OCI-LY1 (cell line): ENCODE measurements around the gene ABHD16A.
A peak's percentile ranks its signal among the peaks of the same experiment; 100 is the strongest.

ENCODE experiments used
- H2AFZ ChIP-seq: fragments of 200-600 bp; sonication (generic), shearing (Covaris generic); 2 replicates; pipeline ENCODE4 v1.6.0; 2014; ENCODE audit warnings: antibody characterized with exemption, mild to moderate bottlenecking, low read length
- H3F3A ChIP-seq: fragments of 200-600 bp; sonication (generic), shearing (Covaris generic); 2 replicates; pipeline ENCODE4 v1.6.0; 2014; ENCODE audit warnings: mild to moderate bottlenecking, antibody characterized with exemption, low read length, moderate library complexity; ENCODE audit not compliant: insufficient read depth
- H3K27ac ChIP-seq: fragments of 200-600 bp; sonication (generic); 2 replicates; pipeline ENCODE4 v1.5.1; 2014; ENCODE audit warnings: low read length, mixed run types, mild to moderate bottlenecking, low read depth; ENCODE audit not compliant: poor library complexity, severe bottlenecking
- H3K27me3 ChIP-seq: fragments of 200-600 bp; sonication (generic); 2 replicates; pipeline ENCODE4 v1.6.0; 2014; ENCODE audit warnings: antibody characterized with exemption, mild to moderate bottlenecking, low read length, moderate library complexity; ENCODE audit not compliant: insufficient read depth
- H3K36me3 ChIP-seq: fragments of 200-600 bp; sonication (generic); 2 replicates; pipeline ENCODE4 v1.6.1; 2014; ENCODE audit warnings: mild to moderate bottlenecking, antibody characterized with exemption, low read length, moderate library complexity, mixed read lengths; ENCODE audit not compliant: insufficient read depth
- H3K4me1 ChIP-seq: fragments of 200-600 bp; sonication (generic); 2 replicates; pipeline ENCODE4 v1.5.1; 2014; ENCODE audit warnings: mild to moderate bottlenecking, low read length, moderate library complexity; ENCODE audit not compliant: insufficient read depth, severe bottlenecking
- H3K4me2 ChIP-seq: fragments of 200-600 bp; sonication (generic), shearing (Covaris generic); 2 replicates; pipeline ENCODE4 v1.6.1; 2014; ENCODE audit warnings: low read length
- H3K4me3 ChIP-seq: fragments of 200-600 bp; sonication (generic); 2 replicates; pipeline ENCODE4 v1.5.1; 2014; ENCODE audit warnings: low read length, low read depth, mild to moderate bottlenecking, mixed read lengths; ENCODE audit not compliant: poor library complexity, severe bottlenecking
- H3K79me2 ChIP-seq: fragments of 200-600 bp; shearing (Covaris generic); 2 replicates; pipeline ENCODE4 v1.6.1; 2016; ENCODE audit warnings: mixed run types, low read length, mixed read lengths; ENCODE audit not compliant: insufficient read depth
- H3K9ac ChIP-seq: fragments of 200-600 bp; sonication (generic), shearing (Covaris generic); 2 replicates; pipeline ENCODE4 v1.6.1; 2014; ENCODE audit warnings: mild to moderate bottlenecking, low read length, mixed read lengths
- H3K9me2 ChIP-seq: fragments of 200-600 bp; sonication (generic), shearing (Covaris generic); 2 replicates; pipeline ENCODE4 v1.6.1; 2014; ENCODE audit warnings: low read depth, mild to moderate bottlenecking, low read length, mixed read lengths
- H3K9me3 ChIP-seq: fragments of 200-600 bp; shearing (Covaris generic); 2 replicates; pipeline ENCODE4 v1.6.1; 2014; ENCODE audit warnings: low read length, mixed read lengths
- H4K20me1 ChIP-seq: fragments of 200-600 bp; sonication (generic), shearing (Covaris generic); 2 replicates; pipeline ENCODE4 v1.6.0; 2016; ENCODE audit warnings: mild to moderate bottlenecking, low read length; ENCODE audit not compliant: insufficient read depth
- EZH2 ChIP-seq: fragments of 200-600 bp; sonication (generic), shearing (Covaris generic); IDR thresholded peaks from 2 replicates; pipeline ENCODE4 v1.8.0; 2017; ENCODE audit warnings: borderline replicate concordance, mixed run types, mild to moderate bottlenecking, antibody characterized with exemption, low read length, moderate library complexity, mixed read lengths
- TF ChIP-seq, protein P1 (sequence below): fragments of 200-600 bp; sonication (generic), shearing (Covaris generic); IDR thresholded peaks from 2 replicates; pipeline ENCODE4 v1.5.1; 2017; ENCODE audit warnings: mild to moderate bottlenecking, antibody characterized with exemption, low read length, moderate library complexity, mixed read lengths

ABHD16A gene

DNA sequence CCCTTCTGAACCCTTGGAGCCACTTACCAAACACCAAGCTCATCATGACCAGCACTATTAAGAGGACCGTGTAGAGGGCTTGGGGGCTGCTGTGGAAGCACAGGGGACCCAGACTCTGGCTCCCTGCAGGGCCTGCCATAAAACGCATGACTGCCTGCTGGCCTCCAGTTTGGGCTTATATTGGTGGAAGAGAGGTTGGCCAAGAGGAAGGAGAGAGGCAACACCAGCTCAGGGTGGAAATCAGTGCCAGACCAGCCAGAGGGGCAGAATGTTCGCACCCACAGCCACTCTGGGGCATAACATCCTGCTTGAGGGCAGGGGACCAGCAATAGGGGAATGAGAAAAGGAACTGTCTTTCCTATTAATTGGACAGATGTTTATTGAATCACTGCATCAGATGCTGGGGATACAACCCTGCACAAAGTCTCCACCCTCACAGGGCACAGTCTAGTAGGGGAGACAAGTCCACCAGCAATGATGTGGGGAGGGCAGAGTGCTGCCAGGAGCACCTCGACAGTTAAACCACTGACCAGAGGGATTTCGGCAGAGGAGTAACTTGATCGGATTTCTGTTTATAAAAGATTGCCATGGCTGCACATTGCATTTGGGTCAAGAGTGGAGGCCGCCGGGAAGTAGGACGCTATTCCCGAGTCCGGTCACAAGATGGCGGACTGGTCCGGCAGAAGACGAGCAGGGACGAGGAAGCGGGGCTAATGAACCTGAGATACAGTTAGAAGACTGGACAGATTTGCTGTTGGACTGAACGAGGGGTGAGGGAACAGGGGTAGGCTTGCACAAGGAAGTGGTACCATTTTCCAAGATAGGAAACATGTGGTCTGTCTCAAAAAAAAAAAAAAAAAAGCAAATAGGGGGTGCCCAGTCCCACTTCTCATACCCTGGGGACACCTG is 22.6 kb downstream of the ABHD16A start, which contains the start of gene LY6G5C:
TSS of gene LY6G5C (minus strand) at position 842 of the 909 bp plus-strand sequence. CDS start at position 148, 694 bp downstream.
- TF ChIP-seq, protein P1, sequence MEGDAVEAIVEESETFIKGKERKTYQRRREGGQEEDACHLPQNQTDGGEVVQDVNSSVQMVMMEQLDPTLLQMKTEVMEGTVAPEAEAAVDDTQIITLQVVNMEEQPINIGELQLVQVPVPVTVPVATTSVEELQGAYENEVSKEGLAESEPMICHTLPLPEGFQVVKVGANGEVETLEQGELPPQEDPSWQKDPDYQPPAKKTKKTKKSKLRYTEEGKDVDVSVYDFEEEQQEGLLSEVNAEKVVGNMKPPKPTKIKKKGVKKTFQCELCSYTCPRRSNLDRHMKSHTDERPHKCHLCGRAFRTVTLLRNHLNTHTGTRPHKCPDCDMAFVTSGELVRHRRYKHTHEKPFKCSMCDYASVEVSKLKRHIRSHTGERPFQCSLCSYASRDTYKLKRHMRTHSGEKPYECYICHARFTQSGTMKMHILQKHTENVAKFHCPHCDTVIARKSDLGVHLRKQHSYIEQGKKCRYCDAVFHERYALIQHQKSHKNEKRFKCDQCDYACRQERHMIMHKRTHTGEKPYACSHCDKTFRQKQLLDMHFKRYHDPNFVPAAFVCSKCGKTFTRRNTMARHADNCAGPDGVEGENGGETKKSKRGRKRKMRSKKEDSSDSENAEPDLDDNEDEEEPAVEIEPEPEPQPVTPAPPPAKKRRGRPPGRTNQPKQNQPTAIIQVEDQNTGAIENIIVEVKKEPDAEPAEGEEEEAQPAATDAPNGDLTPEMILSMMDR: peak; percentile 52
- no peak for TF ChIP-seq EZH2
- Histone ChIP-seq H2AFZ (no peak within 1 kb of the TSS), H3K4me3 (peak within 1 kb of the TSS; percentile 49), H3K9ac (peak within 1 kb of the TSS; percentile 30; the same call in 1 of the 2 replicates), H3K27me3 (no peaks in the 10 kb centered on the region), H3K27ac (no peak within 1 kb of the TSS), H3K79me2 (no peaks in the 10 kb centered on the region), H3K9me2 (no peaks in the 10 kb centered on the region), H3F3A (no peaks in the 10 kb centered on the region), H3K4me2 (peak within 1 kb of the TSS; percentile 69), H3K9me3 (no peaks in the 10 kb centered on the region), H3K4me1 (peaks cover 16% of the 10 kb centered on the region), H3K36me3 (no peaks in the 10 kb centered on the region), H4K20me1 (no peaks in the 10 kb centered on the region)

DNA sequence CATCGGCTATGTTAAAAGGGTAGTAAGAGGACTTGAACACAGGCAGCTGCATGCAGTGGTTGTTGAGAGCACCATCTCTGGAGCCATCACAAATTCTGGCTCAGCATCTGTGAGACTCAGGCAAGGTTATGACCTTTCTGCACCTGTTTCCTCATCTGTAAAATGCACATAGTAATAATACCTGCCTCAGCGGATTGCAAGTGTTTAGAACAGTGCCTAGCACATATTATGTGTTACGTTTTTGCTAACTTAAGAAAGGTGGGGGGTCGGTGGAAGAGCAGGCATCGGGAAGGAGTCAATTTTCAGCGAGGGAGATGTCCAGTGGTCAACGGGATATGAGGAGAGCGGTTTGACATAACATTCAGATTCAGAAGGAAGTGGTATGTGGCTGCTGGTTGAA is 25.2 kb downstream of the ABHD16A start:
- Histone ChIP-seq H3K27ac (no peak overlapping the region), H3K9ac (no peak overlapping the region), H3K79me2 (no peaks in the 10 kb centered on the region), H3K9me2 (no peaks in the 10 kb centered on the region), H3K27me3 (no peaks in the 10 kb centered on the region), H3K4me2 (no peak overlapping the region), H3F3A (no peaks in the 10 kb centered on the region), H2AFZ (no peak overlapping the region), H3K9me3 (no peaks in the 10 kb centered on the region), H3K4me1 (peaks cover 16% of the 10 kb centered on the region), H3K36me3 (peaks cover 6% of the 10 kb centered on the region), H4K20me1 (no peaks in the 10 kb centered on the region), H3K4me3 (no peak overlapping the region)
- TF ChIP-seq, protein P1: no peak
- no peak for TF ChIP-seq EZH2

DNA sequence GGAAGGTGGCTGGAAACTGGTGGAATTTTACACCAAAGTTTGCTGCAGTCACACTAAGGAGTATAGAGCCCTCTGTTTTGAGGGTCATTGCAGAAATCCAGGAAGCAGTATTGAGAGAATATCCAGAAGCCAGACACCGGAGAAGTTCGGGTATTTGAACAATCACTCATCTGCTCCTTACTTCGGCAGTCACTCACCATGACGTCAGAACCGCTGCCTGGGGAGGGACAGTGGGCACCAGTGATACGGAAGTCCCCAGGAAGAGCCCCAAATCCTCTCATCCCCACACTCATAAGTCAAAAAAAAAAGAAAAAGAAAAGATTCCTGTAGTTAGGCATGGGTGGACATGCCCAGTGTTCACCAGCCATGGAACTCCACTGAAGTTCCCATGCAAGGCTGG is 26.2 kb downstream of the ABHD16A start:
- no peak overlapping the region for H3K4me2 ChIP-seq
- H3K9me2 ChIP-seq: no peaks in the 10 kb centered on the region
- H3F3A ChIP-seq: no peaks in the 10 kb centered on the region
- H2AFZ ChIP-seq: no peak overlapping the region
- no peaks in the 10 kb centered on the region for H4K20me1 ChIP-seq
- no peak overlapping the region for H3K4me3 ChIP-seq
- no peak for TF ChIP-seq EZH2
- TF ChIP-seq, protein P1: no peak
- no peak overlapping the region for H3K9ac ChIP-seq
- no peaks in the 10 kb centered on the region for H3K79me2 ChIP-seq
- no peaks in the 10 kb centered on the region for H3K9me3 ChIP-seq
- H3K36me3 ChIP-seq: peaks cover 16% of the 10 kb centered on the region
- peaks cover 16% of the 10 kb centered on the region for H3K4me1 ChIP-seq
- no peak overlapping the region for H3K27ac ChIP-seq
- H3K27me3 ChIP-seq: no peaks in the 10 kb centered on the region
